Neural progenitor cell (in vitro differentiated cells): ENCODE results near the gene ACTC1. TPM values are rescaled to one million over a fixed set of nuclear protein-coding genes. Genes with fewer than 3 reads are reported as not detected.

Source experiments
- DNase-seq: peaks from one replicate; pipeline ENCODE4 v3.0.0-alpha.2; 2016; ENCODE audit warnings: low spot score
- H2AFZ ChIP-seq: fragments of 200-600 bp; sonication (generic); replicated peaks from 2 replicates; pipeline ENCODE4 v1.6.1; 2016; ENCODE audit warnings: antibody characterized with exemption
- H3F3A ChIP-seq: fragments of 200-600 bp; sonication (generic); 2 replicates; pipeline ENCODE4 v1.6.1; 2016; ENCODE audit warnings: antibody characterized with exemption, low read depth
- H3K27ac ChIP-seq: fragments of 200-600 bp; sonication (generic); 2 replicates; pipeline ENCODE4 v1.5.1; 2016; ENCODE audit warnings: mild to moderate bottlenecking
- H3K27me3 ChIP-seq: fragments of 200-600 bp; sonication (generic); 2 replicates; pipeline ENCODE4 v1.6.1; 2016; ENCODE audit warnings: mild to moderate bottlenecking, moderate library complexity
- H3K36me3 ChIP-seq: fragments of 200-600 bp; sonication (generic); 2 replicates; pipeline ENCODE4 v1.5.1; 2016
- H3K4me1 ChIP-seq: fragments of 200-600 bp; sonication (generic); 2 replicates; pipeline ENCODE4 v1.6.1; 2016; ENCODE audit warnings: mixed run types
- H3K4me2 ChIP-seq: fragments of 200-600 bp; sonication (generic); 2 replicates; pipeline ENCODE4 v1.6.1; 2016
- H3K4me3 ChIP-seq: fragments of 200-600 bp; sonication (generic); 2 replicates; pipeline ENCODE4 v1.5.1; 2016
- H3K79me2 ChIP-seq: fragments of 200-600 bp; sonication (generic); 2 replicates; pipeline ENCODE4 v1.6.1; 2016; ENCODE audit warnings: low read depth
- H3K9ac ChIP-seq: fragments of 200-600 bp; sonication (generic); 2 replicates; pipeline ENCODE4 v1.6.1; 2016
- H3K9me3 ChIP-seq: fragments of 200-600 bp; sonication (generic); 2 replicates; pipeline ENCODE4 v1.5.1; 2016; ENCODE audit warnings: low read depth
- H4K20me1 ChIP-seq: fragments of 200-600 bp; sonication (generic); 2 replicates; pipeline ENCODE4 v1.6.1; 2016; ENCODE audit warnings: low read depth
- H3K27ac Mint-ChIP-seq: 3 replicates; pipeline ENCODE4 v1.8.0; 2021; ENCODE audit warnings: mixed read lengths
- H3K27me3 Mint-ChIP-seq: 2 replicates; pipeline ENCODE4 v1.8.0; 2022; ENCODE audit warnings: low read depth, mild to moderate bottlenecking, inconsistent platforms, moderate library complexity, mixed read lengths; ENCODE audit not compliant: insufficient read depth
- H3K36me3 Mint-ChIP-seq: 3 replicates; pipeline ENCODE4 v1.8.0; 2021; ENCODE audit warnings: mixed read lengths
- H3K4me1 Mint-ChIP-seq: 3 replicates; pipeline ENCODE4 v1.8.0; 2021; ENCODE audit warnings: mixed read lengths
- H3K4me3 Mint-ChIP-seq: 3 replicates; pipeline ENCODE4 v1.8.0; 2021; ENCODE audit warnings: mild to moderate bottlenecking, moderate library complexity, mixed read lengths
- H3K9me3 Mint-ChIP-seq: 3 replicates; pipeline ENCODE4 v1.8.0; 2020; ENCODE audit warnings: mixed read lengths
- CTCF ChIP-seq: fragments of 200-600 bp; sonication (generic); IDR thresholded peaks from 2 replicates; pipeline ENCODE4 v1.5.1; 2017; ENCODE audit warnings: antibody characterized with exemption, mild to moderate bottlenecking
- EZH2 ChIP-seq: fragments of 200-600 bp; sonication (generic); IDR thresholded peaks from 2 replicates; pipeline ENCODE4 v1.6.1; 2017; ENCODE audit warnings: antibody characterized with exemption, mild to moderate bottlenecking, moderate library complexity
- EZH2phosphoT487 ChIP-seq: fragments of 200-600 bp; sonication (generic); IDR thresholded peaks from 2 replicates; pipeline ENCODE4 v1.6.1; 2017; ENCODE audit warnings: antibody characterized with exemption
- total RNA-seq: library from RNA; depleted of rRNA; stranded (reverse); fragments of >200 nt; gene quantifications from 2 replicates; pipeline ENCODE4 v1.2.3, GENCODE V29; 2015; ENCODE audit warnings: low replicate concordance

ACTC1 gene
- total RNA-seq, 1 donor from 2014 or later, result 3.8 TPM

- Mint-ChIP-seq H3K36me3 (no peaks in the 10 kb centered on the region), H3K4me3 (no peak overlapping the region), H3K27me3 (no peaks in the 10 kb centered on the region), H3K9me3 (no peaks in the 10 kb centered on the region), H3K4me1 (peaks cover 3% of the 10 kb centered on the region), H3K27ac (no peak overlapping the region)
- TF ChIP-seq CTCF (no peak), EZH2 (no peak), EZH2phosphoT487 (no peak)
- Histone ChIP-seq H4K20me1 (no peaks in the 10 kb centered on the region), H3K9me3 (no peaks in the 10 kb centered on the region), H3K27me3 (no peaks in the 10 kb centered on the region), H3K4me3 (no peak overlapping the region), H3K4me2 (no peak overlapping the region), H2AFZ (no peak overlapping the region), H3K79me2 (no peaks in the 10 kb centered on the region), H3K4me1 (peaks cover 3% of the 10 kb centered on the region), H3K36me3 (no peaks in the 10 kb centered on the region), H3K27ac (no peak overlapping the region), H3F3A (no peaks in the 10 kb centered on the region), H3K9ac (no peak overlapping the region)
- no peak for DNase-seq
Measured at GRCh38 chr15:34820110-34820509, 24.8 kb upstream of the ACTC1 start.

GRCh38 chr15:34818526-34818925 lies 23.2 kb upstream of the ACTC1 start:
- Histone ChIP-seq H3F3A (no peaks in the 10 kb centered on the region), H3K9me3 (no peaks in the 10 kb centered on the region), H2AFZ (no peak overlapping the region), H3K9ac (no peak overlapping the region), H3K4me3 (no peak overlapping the region), H3K36me3 (no peaks in the 10 kb centered on the region), H4K20me1 (no peaks in the 10 kb centered on the region), H3K27ac (no peak overlapping the region), H3K4me1 (peaks cover 2% of the 10 kb centered on the region), H3K4me2 (no peak overlapping the region), H3K27me3 (no peaks in the 10 kb centered on the region), H3K79me2 (no peaks in the 10 kb centered on the region)
- TF ChIP-seq EZH2 (no peak), EZH2phosphoT487 (no peak), CTCF (no peak)
- Mint-ChIP-seq H3K9me3 (no peaks in the 10 kb centered on the region), H3K4me1 (no peaks in the 10 kb centered on the region), H3K4me3 (no peak overlapping the region), H3K27me3 (no peaks in the 10 kb centered on the region), H3K27ac (no peak overlapping the region), H3K36me3 (no peaks in the 10 kb centered on the region)
- no peak for DNase-seq

- Mint-ChIP-seq H3K27ac (no peak overlapping the region), H3K36me3 (no peaks in the 10 kb centered on the region), H3K4me3 (no peak overlapping the region), H3K27me3 (no peaks in the 10 kb centered on the region), H3K9me3 (no peaks in the 10 kb centered on the region), H3K4me1 (no peaks in the 10 kb centered on the region)
- H3K79me2 ChIP-seq, result no peaks in the 10 kb centered on the region
- H3K4me3 ChIP-seq, result no peak overlapping the region
- no peaks in the 10 kb centered on the region for H3K27me3 ChIP-seq
- no peak overlapping the region for H3K4me2 ChIP-seq
- no peaks in the 10 kb centered on the region for H3K36me3 ChIP-seq
- no peak overlapping the region for H3K9ac ChIP-seq
- no peak overlapping the region for H2AFZ ChIP-seq
- no peaks in the 10 kb centered on the region for H4K20me1 ChIP-seq
- no peak for TF ChIP-seq CTCF
- no peak for TF ChIP-seq EZH2phosphoT487
- no peak for TF ChIP-seq EZH2
- H3K9me3 ChIP-seq, result no peaks in the 10 kb centered on the region
- H3K4me1 ChIP-seq, result no peaks in the 10 kb centered on the region
- no peak overlapping the region for H3K27ac ChIP-seq
- no peaks in the 10 kb centered on the region for H3F3A ChIP-seq
- no peak for DNase-seq
Measured at GRCh38 chr15:34815836-34816235, 20.5 kb upstream of the ACTC1 start.
